SU-DHL-6 (cell line): ENCODE results near the gene ASB3.

ENCODE experiments used
- CTCF ChIP-seq: fragments of 200-600 bp; sonication (generic); IDR thresholded peaks from one replicate; pipeline ENCODE4 v1.5.1; 2017; ENCODE audit warnings: antibody characterized with exemption, mild to moderate bottlenecking, low read length, moderate library complexity; ENCODE audit not compliant: insufficient read depth, poor library complexity, severe bottlenecking
- EZH2phosphoT487 ChIP-seq: fragments of 200-600 bp; sonication (generic), shearing (Covaris generic); conservative IDR thresholded peaks from 2 replicates; pipeline ENCODE4 v1.6.1; 2018; ENCODE audit warnings: mild to moderate bottlenecking, antibody characterized with exemption, low read length, moderate library complexity, mixed read lengths

- TF ChIP-seq CTCF: no peak
- no peak for TF ChIP-seq EZH2phosphoT487
These were observed 61.1 kb downstream of the ASB3 start for GRCh38 chr2:53725662-53726061.
